ENCODE results near the gene GNG12. TPM values are rescaled to one million over a fixed set of nuclear protein-coding genes. Genes with fewer than 3 reads are reported as not detected.

Gene GNG12
- polyA plus RNA-seq, 1 experiment, result 185 TPM

GRCh38 chr1:67815303-67816094 is 17.8 kb downstream of the GNG12 start:
- Histone ChIP-seq H3K4me3 (ENCODE audit: low read depth, low read length) (no peak overlapping the region), H3K27me3 (ENCODE audit: control insufficient read depth, insufficient read depth, low read length) (no peaks in the 10 kb centered on the region), H3K27ac (ENCODE audit: low read depth, low read length) (no peak overlapping the region), H3K9me3 (ENCODE audit: control insufficient read depth, insufficient read depth, low read length) (peaks cover 3% of the 10 kb centered on the region)
- TF ChIP-seq CTCF (IDR thresholded peaks at IDR 0.05; ENCODE audit: low read depth, low read length), result no peak
- ChIA-PET POLR2A (no interaction called here), CTCF (interaction anchor here (1.2 to 2.6 kb wide), 2 partner anchors 7 to 49 kb away, joined by 4 to 10 read pairs; no protein-coding TSS in a partner anchor)
- DNase-seq (ENCODE audit: low read depth, low spot score), result no peak

GRCh38 chr1:67814121-67814772 is 19.0 kb downstream of the GNG12 start:
- DNase-seq (ENCODE audit: low read depth, low spot score), result no peak
- Histone ChIP-seq H3K27ac (ENCODE audit: low read depth, low read length) (no peak overlapping the region), H3K27me3 (ENCODE audit: control insufficient read depth, insufficient read depth, low read length) (no peaks in the 10 kb centered on the region), H3K9me3 (ENCODE audit: control insufficient read depth, insufficient read depth, low read length) (peaks cover 3% of the 10 kb centered on the region), H3K4me3 (ENCODE audit: low read depth, low read length) (no peak overlapping the region)
- POLR2A ChIA-PET, result interaction anchor here (1.0 kb wide), 1 partner anchor 23 kb away, joined by 4 read pairs; no protein-coding TSS in a partner anchor
- TF ChIP-seq CTCF (IDR thresholded peaks at IDR 0.05; ENCODE audit: low read depth, low read length), result no peak
- CTCF ChIA-PET, result interaction anchor here (1.0 to 2.6 kb wide), 4 partner anchors 9 to 279 kb away, joined by 3 to 10 read pairs (median 6); no protein-coding TSS in a partner anchor

- no peak for TF ChIP-seq CTCF (IDR thresholded peaks at IDR 0.05; ENCODE audit: low read depth, low read length)
- H3K27ac ChIP-seq (ENCODE audit: low read depth, low read length), result no peak overlapping the region
- H3K4me3 ChIP-seq (ENCODE audit: low read depth, low read length), result no peak overlapping the region
- ChIA-PET POLR2A (no interaction called here), CTCF (interaction anchor here (1.0 to 2.0 kb wide), 3 partner anchors 46 to 308 kb away, joined by 3 to 8 read pairs (median 4); no protein-coding TSS in a partner anchor)
- peaks cover 3% of the 10 kb centered on the region for H3K9me3 ChIP-seq (ENCODE audit: control insufficient read depth, insufficient read depth, low read length)
- H3K27me3 ChIP-seq (ENCODE audit: control insufficient read depth, insufficient read depth, low read length), result no peaks in the 10 kb centered on the region
- no peak for DNase-seq (ENCODE audit: low read depth, low spot score)
These were observed 21.0 kb downstream of the GNG12 start for GRCh38 chr1:67812226-67812625.

GRCh38 chr1:67811781-67812180 is 21.5 kb downstream of the GNG12 start:
- TF ChIP-seq CTCF (IDR thresholded peaks at IDR 0.05; ENCODE audit: low read depth, low read length), result no peak
- POLR2A ChIA-PET, result no interaction called here
- Histone ChIP-seq H3K27me3 (ENCODE audit: control insufficient read depth, insufficient read depth, low read length) (no peaks in the 10 kb centered on the region), H3K27ac (ENCODE audit: low read depth, low read length) (no peak overlapping the region), H3K9me3 (ENCODE audit: control insufficient read depth, insufficient read depth, low read length) (peaks cover 3% of the 10 kb centered on the region), H3K4me3 (ENCODE audit: low read depth, low read length) (no peak overlapping the region)
- CTCF ChIA-PET, result interaction anchor here (1.0 to 2.0 kb wide), 3 partner anchors 46 to 309 kb away, joined by 3 to 8 read pairs (median 4); no protein-coding TSS in a partner anchor
- DNase-seq (ENCODE audit: low read depth, low spot score), result no peak

GRCh38 chr1:67809887-67810286 is 23.4 kb downstream of the GNG12 start:
- Histone ChIP-seq H3K27me3 (ENCODE audit: control insufficient read depth, insufficient read depth, low read length) (no peaks in the 10 kb centered on the region), H3K27ac (ENCODE audit: low read depth, low read length) (no peak overlapping the region), H3K9me3 (ENCODE audit: control insufficient read depth, insufficient read depth, low read length) (no peaks in the 10 kb centered on the region), H3K4me3 (ENCODE audit: low read depth, low read length) (no peak overlapping the region)
- CTCF ChIA-PET, result interaction anchor here (1.1 kb wide), 1 partner anchor 12 kb away, joined by 4 read pairs; no protein-coding TSS in a partner anchor
- DNase-seq (ENCODE audit: low read depth, low spot score), result no peak
- POLR2A ChIA-PET, result no interaction called here
- TF ChIP-seq CTCF (IDR thresholded peaks at IDR 0.05; ENCODE audit: low read depth, low read length), result no peak

Measured in AG04450 (cell line).